Measurements from ENCODE around the gene TIMM17A.

GRCh38 chr1:201966171-201966570 lies 10.9 kb downstream of the TIMM17A start:
- TF ChIP-seq POLR2A (IDR thresholded peaks at IDR 0.05): no peak
- no peak for TF ChIP-seq CTCF (IDR thresholded peaks at IDR 0.05)
